ENCODE measurements around the gene CPZ.

The CPZ gene

GRCh38 chr4:8554555-8555100 is 37.9 kb upstream of the CPZ start:
- H2BK5ac ChIP-seq (ENCODE audit: low read length) = no peak overlapping the region
- H4K5ac ChIP-seq (ENCODE audit: low read length) = no peak overlapping the region
- H2BK120ac ChIP-seq (ENCODE audit: low read depth, low read length) = no peak overlapping the region
- no peak overlapping the region for H2AK5ac ChIP-seq (ENCODE audit: low read length)
- no peak overlapping the region for H3K27ac ChIP-seq (ENCODE audit: low read depth, low read length)
- no peak overlapping the region for H3K4me3 ChIP-seq (ENCODE audit: low read length)
- H2BK15ac ChIP-seq (replicated peaks; ENCODE audit: low read depth) = no peak overlapping the region
- no peaks in the 10 kb centered on the region for H3K79me1 ChIP-seq (ENCODE audit: low read length)
- H3K18ac ChIP-seq (ENCODE audit: low read length) = no peak overlapping the region
- no peak overlapping the region for H3K23ac ChIP-seq (ENCODE audit: low read length)
- no peaks in the 10 kb centered on the region for H3K79me2 ChIP-seq (ENCODE audit: control insufficient read depth, insufficient read depth, low read length)
- H3K27me3 ChIP-seq (ENCODE audit: insufficient read depth, low read length, poor library complexity) = no peaks in the 10 kb centered on the region
- no peak overlapping the region for H3K9ac ChIP-seq (ENCODE audit: low read length)
- H3K4me2 ChIP-seq (ENCODE audit: low read length) = no peak overlapping the region
- H3K4ac ChIP-seq (ENCODE audit: low read depth, low read length) = no peak overlapping the region
- WGBS (ENCODE audit: extremely low coverage, insufficient coverage, low lambda C conversion rate) = no CpG with 5 or more reads among the region's 17 CpGs
- H3K36me3 ChIP-seq (ENCODE audit: control insufficient read depth, insufficient read depth, low read length) = no peaks in the 10 kb centered on the region
- H3K4me1 ChIP-seq (ENCODE audit: control insufficient read depth, low read depth, low read length) = peaks cover 5% of the 10 kb centered on the region
- H3K56ac ChIP-seq (ENCODE audit: low read length) = peak overlapping the region; percentile 6
- no peak overlapping the region for H4K8ac ChIP-seq (ENCODE audit: low read depth, low read length)
- DNase-seq = no peak

- no CpG with 5 or more reads among the region's 5 CpGs for WGBS (ENCODE audit: extremely low coverage, insufficient coverage, low lambda C conversion rate)
- H3K4ac ChIP-seq (ENCODE audit: low read depth, low read length) = no peak overlapping the region
- no peak overlapping the region for H3K27ac ChIP-seq (ENCODE audit: low read depth, low read length)
Measured at GRCh38 chr4:8555716-8556115, 36.8 kb upstream of the CPZ start.

DNA sequence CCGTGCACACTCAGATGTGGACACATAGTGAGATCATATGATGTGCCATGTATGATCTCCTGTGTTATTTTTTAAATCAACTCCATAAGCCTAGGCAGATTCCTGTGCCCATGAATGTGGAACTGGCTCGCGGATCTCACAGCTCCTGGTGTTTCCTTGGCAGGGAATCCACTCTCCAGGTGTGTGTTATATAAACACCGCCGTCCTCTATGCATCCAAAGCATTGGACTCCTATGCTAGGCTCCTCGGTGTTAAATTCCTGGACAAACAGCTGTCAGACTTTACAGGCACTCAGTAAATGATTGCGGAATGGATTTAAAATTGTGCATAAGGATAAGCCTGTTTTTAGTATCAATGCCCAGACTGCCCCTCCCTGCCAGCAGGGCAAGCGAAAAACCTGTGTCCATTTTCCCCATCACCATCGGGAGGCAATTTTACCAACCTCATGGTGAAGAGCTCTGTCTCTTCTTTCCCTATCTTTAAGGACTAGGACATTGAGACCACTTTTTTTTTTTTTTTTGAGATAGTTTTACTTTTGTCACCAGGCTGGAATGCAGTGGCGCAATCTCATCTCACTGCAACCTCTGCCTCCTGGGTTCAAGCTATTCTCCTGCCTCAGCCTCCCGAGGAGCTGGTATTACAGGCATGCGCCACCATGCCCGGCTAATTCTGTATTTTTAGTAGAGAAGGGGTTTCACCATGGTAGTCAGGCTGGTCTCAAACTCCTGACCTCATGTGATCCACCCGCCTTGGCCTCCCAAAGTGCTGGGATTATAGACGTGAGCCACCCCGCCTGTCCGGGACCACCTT is 36.0 kb upstream of the CPZ start:
- Histone ChIP-seq H3K4me2 (ENCODE audit: low read length) (no peak overlapping the region), H2BK120ac (ENCODE audit: low read depth, low read length) (no peak overlapping the region), H3K27me3 (ENCODE audit: insufficient read depth, low read length, poor library complexity) (no peaks in the 10 kb centered on the region), H4K8ac (ENCODE audit: low read depth, low read length) (no peak overlapping the region), H2BK5ac (ENCODE audit: low read length) (peak overlapping the region; percentile 65), H3K9ac (ENCODE audit: low read length) (no peak overlapping the region), H4K5ac (ENCODE audit: low read length) (no peak overlapping the region), H2BK15ac (replicated peaks; ENCODE audit: low read depth) (no peak overlapping the region), H3K56ac (ENCODE audit: low read length) (peak overlapping the region; percentile 34), H3K4me1 (ENCODE audit: control insufficient read depth, low read depth, low read length) (peaks cover 12% of the 10 kb centered on the region), H3K36me3 (ENCODE audit: control insufficient read depth, insufficient read depth, low read length) (no peaks in the 10 kb centered on the region), H3K79me1 (ENCODE audit: low read length) (no peaks in the 10 kb centered on the region), H3K4ac (ENCODE audit: low read depth, low read length) (no peak overlapping the region), H3K79me2 (ENCODE audit: control insufficient read depth, insufficient read depth, low read length) (no peaks in the 10 kb centered on the region), H3K23ac (ENCODE audit: low read length) (no peak overlapping the region), H2AK5ac (ENCODE audit: low read length) (no peak overlapping the region), H3K4me3 (ENCODE audit: low read length) (no peak overlapping the region), H3K18ac (ENCODE audit: low read length) (no peak overlapping the region), H3K27ac (ENCODE audit: low read depth, low read length) (no peak overlapping the region)
- no CpG with 5 or more reads among the region's 17 CpGs for WGBS (ENCODE audit: extremely low coverage, insufficient coverage, low lambda C conversion rate)
- DNase-seq = peak; percentile 65

More at GRCh38 chr4:8555716-8556115, 36.8 kb upstream of the CPZ start:
- Histone ChIP-seq H3K4me2 (ENCODE audit: low read length) (no peak overlapping the region), H4K8ac (ENCODE audit: low read depth, low read length) (no peak overlapping the region), H3K18ac (ENCODE audit: low read length) (no peak overlapping the region), H3K79me1 (ENCODE audit: low read length) (no peaks in the 10 kb centered on the region), H2BK120ac (ENCODE audit: low read depth, low read length) (no peak overlapping the region), H3K4me3 (ENCODE audit: low read length) (no peak overlapping the region), H3K27me3 (ENCODE audit: insufficient read depth, low read length, poor library complexity) (no peaks in the 10 kb centered on the region), H3K9ac (ENCODE audit: low read length) (no peak overlapping the region), H3K56ac (ENCODE audit: low read length) (no peak overlapping the region), H3K23ac (ENCODE audit: low read length) (no peak overlapping the region), H3K79me2 (ENCODE audit: control insufficient read depth, insufficient read depth, low read length) (no peaks in the 10 kb centered on the region), H4K5ac (ENCODE audit: low read length) (no peak overlapping the region), H2BK5ac (ENCODE audit: low read length) (no peak overlapping the region), H3K4me1 (ENCODE audit: control insufficient read depth, low read depth, low read length) (peaks cover 10% of the 10 kb centered on the region), H2AK5ac (ENCODE audit: low read length) (no peak overlapping the region), H2BK15ac (replicated peaks; ENCODE audit: low read depth) (no peak overlapping the region), H3K36me3 (ENCODE audit: control insufficient read depth, insufficient read depth, low read length) (no peaks in the 10 kb centered on the region)
- no peak for DNase-seq

GRCh38 chr4:8557151-8558076 is 35.2 kb upstream of the CPZ start:
- Histone ChIP-seq H3K27ac (ENCODE audit: low read depth, low read length) (no peak overlapping the region), H4K8ac (ENCODE audit: low read depth, low read length) (no peak overlapping the region), H3K56ac (ENCODE audit: low read length) (no peak overlapping the region), H3K27me3 (ENCODE audit: insufficient read depth, low read length, poor library complexity) (no peaks in the 10 kb centered on the region), H3K9ac (ENCODE audit: low read length) (no peak overlapping the region), H3K4me2 (ENCODE audit: low read length) (no peak overlapping the region), H4K5ac (ENCODE audit: low read length) (no peak overlapping the region), H2AK5ac (ENCODE audit: low read length) (no peak overlapping the region), H2BK120ac (ENCODE audit: low read depth, low read length) (no peak overlapping the region), H3K79me1 (ENCODE audit: low read length) (no peaks in the 10 kb centered on the region), H3K36me3 (ENCODE audit: control insufficient read depth, insufficient read depth, low read length) (no peaks in the 10 kb centered on the region), H3K23ac (ENCODE audit: low read length) (no peak overlapping the region), H2BK15ac (replicated peaks; ENCODE audit: low read depth) (no peak overlapping the region), H3K4ac (ENCODE audit: low read depth, low read length) (peak overlapping the region; percentile 87), H3K4me1 (ENCODE audit: control insufficient read depth, low read depth, low read length) (peaks cover 13% of the 10 kb centered on the region), H3K4me3 (ENCODE audit: low read length) (no peak overlapping the region), H3K79me2 (ENCODE audit: control insufficient read depth, insufficient read depth, low read length) (no peaks in the 10 kb centered on the region), H3K18ac (ENCODE audit: low read length) (peak overlapping the region; percentile 13), H2BK5ac (ENCODE audit: low read length) (no peak overlapping the region)
- no CpG with 5 or more reads among the region's 21 CpGs for WGBS (ENCODE audit: extremely low coverage, insufficient coverage, low lambda C conversion rate)
- no peak for DNase-seq

- no peaks in the 10 kb centered on the region for H3K27me3 ChIP-seq (ENCODE audit: insufficient read depth, low read length, poor library complexity)
- no CpG with 5 or more reads among the region's 21 CpGs for WGBS (ENCODE audit: extremely low coverage, insufficient coverage, low lambda C conversion rate)
- H2AK5ac ChIP-seq (ENCODE audit: low read length) = peak overlapping the region; percentile 88
- H3K18ac ChIP-seq (ENCODE audit: low read length) = no peak overlapping the region
- H3K9ac ChIP-seq (ENCODE audit: low read length) = no peak overlapping the region
- H3K36me3 ChIP-seq (ENCODE audit: control insufficient read depth, insufficient read depth, low read length) = no peaks in the 10 kb centered on the region
- H3K56ac ChIP-seq (ENCODE audit: low read length) = peak overlapping the region; percentile 0
- no peaks in the 10 kb centered on the region for H3K79me2 ChIP-seq (ENCODE audit: control insufficient read depth, insufficient read depth, low read length)
- no peak for DNase-seq
- H2BK5ac ChIP-seq (ENCODE audit: low read length) = no peak overlapping the region
- no peak overlapping the region for H3K4me2 ChIP-seq (ENCODE audit: low read length)
- no peak overlapping the region for H2BK120ac ChIP-seq (ENCODE audit: low read depth, low read length)
- H3K4me1 ChIP-seq (ENCODE audit: control insufficient read depth, low read depth, low read length) = peaks cover 13% of the 10 kb centered on the region
- H3K23ac ChIP-seq (ENCODE audit: low read length) = no peak overlapping the region
- no peak overlapping the region for H4K8ac ChIP-seq (ENCODE audit: low read depth, low read length)
- no peak overlapping the region for H3K27ac ChIP-seq (ENCODE audit: low read depth, low read length)
- H2BK15ac ChIP-seq (replicated peaks; ENCODE audit: low read depth) = no peak overlapping the region
- no peak overlapping the region for H3K4ac ChIP-seq (ENCODE audit: low read depth, low read length)
- H4K5ac ChIP-seq (ENCODE audit: low read length) = no peak overlapping the region
- H3K4me3 ChIP-seq (ENCODE audit: low read length) = no peak overlapping the region
- H3K79me1 ChIP-seq (ENCODE audit: low read length) = no peaks in the 10 kb centered on the region
Measured at GRCh38 chr4:8558080-8558960, 34.2 kb upstream of the CPZ start.
